CD4-positive, alpha-beta T cell (primary cell): ENCODE results near the gene PNMT. TPM values are rescaled to one million over a fixed set of nuclear protein-coding genes. Genes with fewer than 3 reads are reported as not detected.

Experiments
- ATAC-seq: fragments of 200-7000 bp; cut with Tn5 transposase; one replicate; pipeline ENCODE4 v1.10.0; 2022; ENCODE audit warnings: mild to moderate bottlenecking; ENCODE audit not compliant: poor library complexity
- CTCF ChIA-PET: fragments of 350-600 bp; sonication (Branson Sonifier 250); formaldehyde crosslinking; loops from one replicate; lab custom pipeline; 2021; ENCODE audit warnings: antibody characterized with exemption, inconsistent platforms; lab: Charles Lee
- POLR2A ChIA-PET: fragments of 350-600 bp; sonication (Branson Sonifier 250); formaldehyde crosslinking; loops from one replicate; lab custom pipeline; 2021; ENCODE audit warnings: antibody characterized with exemption, inconsistent platforms; lab: Charles Lee
- DNase-seq, 14 experiments: peaks; one replicate each; pipeline ENCODE4 v3.0.0-alpha.2; 2013 to 2020; ENCODE audit warnings: mixed read lengths in 2 of 14
- H3K27ac ChIP-seq, 2 donors: one replicate each; pipeline versions ENCODE4 v1.5.1 to v1.7.0; 2013; ENCODE audit warnings: low read length in 2 of 2, low read depth in 1 of 2, mild to moderate bottlenecking in 1 of 2
- H3K27me3 ChIP-seq, 2 experiments: 1 replicate in 1 of 2; 2 replicates in 1 of 2; pipeline versions ENCODE4 v1.6.1 to v1.7.0; 2013; ENCODE audit warnings: low read length in 2 of 2, control low read depth in 1 of 2, mild to moderate bottlenecking in 1 of 2, moderate library complexity in 1 of 2; ENCODE audit not compliant: insufficient read depth in 2 of 2, control insufficient read depth in 1 of 2
- H3K36me3 ChIP-seq: one replicate; pipeline ENCODE4 v1.6.1; 2013; ENCODE audit warnings: low read length, control low read depth; ENCODE audit not compliant: insufficient read depth
- H3K4me1 ChIP-seq: one replicate; pipeline ENCODE4 v1.6.1; 2013; ENCODE audit warnings: low read length, control low read depth; ENCODE audit not compliant: insufficient read depth
- H3K4me3 ChIP-seq: one replicate; pipeline ENCODE4 v1.5.1; 2013; ENCODE audit warnings: mild to moderate bottlenecking, low read length, moderate library complexity
- H3K9me3 ChIP-seq, 2 experiments: 1 replicate in 1 of 2; 2 replicates in 1 of 2; pipeline versions ENCODE4 v1.6.1 to v1.7.0; 2013; ENCODE audit warnings: low read length in 2 of 2, mild to moderate bottlenecking in 2 of 2, control low read depth in 1 of 2, moderate library complexity in 1 of 2; ENCODE audit not compliant: control insufficient read depth in 1 of 2, insufficient read depth in 1 of 2
- H3K27ac Mint-ChIP-seq: one replicate; pipeline ENCODE4 v1.8.0; 2020; ENCODE audit warnings: mixed read lengths
- H3K27me3 Mint-ChIP-seq: one replicate; pipeline ENCODE4 v1.8.0; 2021; ENCODE audit warnings: mixed read lengths
- H3K36me3 Mint-ChIP-seq: one replicate; pipeline ENCODE4 v1.8.0; 2021; ENCODE audit warnings: low read depth, mixed read lengths
- H3K4me1 Mint-ChIP-seq: one replicate; pipeline ENCODE4 v1.8.0; 2021; ENCODE audit warnings: low read depth, mixed read lengths
- H3K4me3 Mint-ChIP-seq: one replicate; pipeline ENCODE4 v1.8.0; 2020; ENCODE audit warnings: mild to moderate bottlenecking, mixed read lengths
- H3K9me3 Mint-ChIP-seq: one replicate; pipeline ENCODE4 v1.8.0; 2020; ENCODE audit warnings: mixed read lengths
- intact Hi-C, 2 experiments: fragments of 100-400 bp; cut with DNase I in 1 of 2; cut with micrococcal nuclease in 1 of 2; formaldehyde crosslinking; loops; one replicate each; pipeline versions ENCODE4 v1.15.1 to v1.9.0; 2023 to 2025; cut with DNase I, micrococcal nuclease
- total RNA-seq, 174 experiments: library from RNA in 2 of 174; stranded (reverse) in 2 of 174; gene quantifications; one replicate each; pipeline ENCODE4 v1.2.3 and lab custom pipeline; 2021 to 2026
- TF ChIP-seq, protein P1 (sequence below): fragments of 200-600 bp; IDR thresholded peaks from one replicate; pipeline ENCODE4 v1.8.0; 2022; ENCODE audit warnings: antibody characterized with exemption, mild to moderate bottlenecking

Gene PNMT
- total RNA-seq, 2 experiments from 2014 or later = 0.47 TPM; not detected in 1

DNA sequence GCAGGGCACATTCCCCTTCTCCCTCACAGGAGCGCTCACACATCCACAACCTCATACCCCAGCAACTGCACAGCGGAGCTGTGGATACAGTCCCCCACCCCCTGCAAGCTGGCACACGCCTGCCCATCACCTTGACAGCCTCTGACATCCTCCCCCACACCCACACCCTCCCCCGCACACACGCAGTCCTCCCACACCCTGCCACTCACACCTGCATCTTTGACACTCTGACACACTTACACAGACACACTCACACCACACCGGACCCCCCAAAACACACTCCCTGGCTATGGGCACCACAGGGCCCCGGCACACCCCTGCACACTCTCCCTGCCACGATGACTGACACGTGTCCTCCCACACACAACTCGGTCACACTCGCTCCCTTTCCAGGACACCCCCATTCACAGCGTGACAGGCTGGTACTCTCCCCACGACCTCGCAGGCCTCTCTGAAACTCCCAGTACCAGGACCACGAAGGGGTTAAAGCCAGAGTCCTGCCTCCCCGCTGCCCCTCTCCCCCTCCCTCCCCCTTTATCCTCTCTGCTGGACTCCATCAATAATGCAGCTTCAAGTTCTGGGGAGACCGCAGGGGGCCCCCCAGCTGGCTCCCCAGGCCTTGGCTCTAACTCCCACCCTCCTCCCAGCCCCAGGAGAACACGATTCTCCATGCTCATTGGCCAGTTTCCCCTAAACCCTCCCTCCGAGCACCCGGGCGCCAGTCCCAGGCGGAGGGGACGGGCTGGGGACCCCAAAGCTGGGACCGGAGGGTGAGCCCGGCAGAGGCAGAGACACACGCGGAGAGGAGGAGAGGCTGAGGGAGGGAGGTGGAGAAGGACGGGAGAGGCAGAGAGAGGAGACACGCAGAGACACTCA lies 41.8 kb upstream of the PNMT start, which contains the start of gene PPP1R1B:
TSS of gene PPP1R1B (plus strand) at position 782 of the 876 bp plus-strand sequence. CDS start 441 bp downstream, outside the sequence.
- ChIA-PET POLR2A (no interaction called here), CTCF (no interaction called here)
- intact Hi-C loops = loop anchor here in 1 of 2 experiments (10.0 kb wide), 1 partner anchor 238 kb away; the partner anchor contains the start of genes IKZF3 and ZPBP2
- peak within 1 kb of the TSS; percentile 19 for H3K4me3 ChIP-seq
- no peak for DNase-seq
- H3K27ac ChIP-seq = no peak within 1 kb of the TSS
- peaks cover 51% of the 10 kb centered on the region for H3K27me3 Mint-ChIP-seq
- no peaks in the 10 kb centered on the region for H3K36me3 Mint-ChIP-seq
- H3K9me3 Mint-ChIP-seq = no peaks in the 10 kb centered on the region
- peaks cover 0 to 7% of the 10 kb centered on the region in 2 experiments for H3K9me3 ChIP-seq
- no peak for ATAC-seq
- peaks cover 41% of the 10 kb centered on the region for H3K4me1 ChIP-seq
- no peaks in the 10 kb centered on the region for H3K36me3 ChIP-seq
- no peak within 1 kb of the TSS for H3K27ac Mint-ChIP-seq
- H3K4me1 Mint-ChIP-seq = peaks cover 31% of the 10 kb centered on the region
- no peak within 1 kb of the TSS for H3K4me3 Mint-ChIP-seq
- H3K27me3 ChIP-seq = peaks cover 30 to 37% of the 10 kb centered on the region in 2 experiments
- TF ChIP-seq, protein P1, sequence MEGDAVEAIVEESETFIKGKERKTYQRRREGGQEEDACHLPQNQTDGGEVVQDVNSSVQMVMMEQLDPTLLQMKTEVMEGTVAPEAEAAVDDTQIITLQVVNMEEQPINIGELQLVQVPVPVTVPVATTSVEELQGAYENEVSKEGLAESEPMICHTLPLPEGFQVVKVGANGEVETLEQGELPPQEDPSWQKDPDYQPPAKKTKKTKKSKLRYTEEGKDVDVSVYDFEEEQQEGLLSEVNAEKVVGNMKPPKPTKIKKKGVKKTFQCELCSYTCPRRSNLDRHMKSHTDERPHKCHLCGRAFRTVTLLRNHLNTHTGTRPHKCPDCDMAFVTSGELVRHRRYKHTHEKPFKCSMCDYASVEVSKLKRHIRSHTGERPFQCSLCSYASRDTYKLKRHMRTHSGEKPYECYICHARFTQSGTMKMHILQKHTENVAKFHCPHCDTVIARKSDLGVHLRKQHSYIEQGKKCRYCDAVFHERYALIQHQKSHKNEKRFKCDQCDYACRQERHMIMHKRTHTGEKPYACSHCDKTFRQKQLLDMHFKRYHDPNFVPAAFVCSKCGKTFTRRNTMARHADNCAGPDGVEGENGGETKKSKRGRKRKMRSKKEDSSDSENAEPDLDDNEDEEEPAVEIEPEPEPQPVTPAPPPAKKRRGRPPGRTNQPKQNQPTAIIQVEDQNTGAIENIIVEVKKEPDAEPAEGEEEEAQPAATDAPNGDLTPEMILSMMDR = no peak

DNA sequence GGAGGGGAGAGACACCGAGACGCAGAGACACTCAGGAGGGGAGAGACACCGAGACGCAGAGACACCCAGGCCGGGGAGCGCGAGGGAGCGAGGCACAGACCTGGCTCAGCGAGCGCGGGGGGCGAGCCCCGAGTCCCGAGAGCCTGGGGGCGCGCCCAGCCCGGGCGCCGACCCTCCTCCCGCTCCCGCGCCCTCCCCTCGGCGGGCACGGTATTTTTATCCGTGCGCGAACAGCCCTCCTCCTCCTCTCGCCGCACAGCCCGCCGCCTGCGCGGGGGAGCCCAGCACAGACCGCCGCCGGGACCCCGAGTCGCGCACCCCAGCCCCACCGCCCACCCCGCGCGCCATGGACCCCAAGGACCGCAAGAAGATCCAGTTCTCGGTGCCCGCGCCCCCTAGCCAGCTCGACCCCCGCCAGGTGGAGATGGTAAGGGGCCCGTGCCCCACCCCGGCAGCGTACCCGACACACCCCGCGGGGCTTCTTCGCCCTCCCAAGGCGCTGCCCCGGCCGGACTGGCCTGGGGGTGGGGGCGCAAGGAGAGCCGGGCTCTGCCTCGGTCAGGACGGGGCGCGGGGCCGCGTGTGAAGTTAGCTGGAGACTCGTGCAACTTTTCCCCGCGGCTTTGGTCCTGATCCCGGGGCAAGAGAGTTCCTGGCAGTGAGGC lies 41.1 kb upstream of the PNMT start:
- H3K36me3 ChIP-seq = no peaks in the 10 kb centered on the region
- H3K27ac ChIP-seq = no peak overlapping the region
- no peak for DNase-seq
- peaks cover 0 to 7% of the 10 kb centered on the region in 2 experiments for H3K9me3 ChIP-seq
- CTCF ChIA-PET = no interaction called here
- TF ChIP-seq, protein P1 = no peak
- Mint-ChIP-seq H3K9me3 (no peaks in the 10 kb centered on the region), H3K36me3 (no peaks in the 10 kb centered on the region), H3K27ac (no peak overlapping the region), H3K27me3 (peaks cover 53% of the 10 kb centered on the region), H3K4me1 (peaks cover 32% of the 10 kb centered on the region), H3K4me3 (no peak overlapping the region)
- intact Hi-C loops = loop anchor here in 1 of 2 experiments (10.0 kb wide), 1 partner anchor 238 kb away; the partner anchor contains the start of genes IKZF3 and ZPBP2
- H3K27me3 ChIP-seq = peaks cover 30 to 40% of the 10 kb centered on the region in 2 experiments
- no peak for ATAC-seq
- H3K4me1 ChIP-seq = peaks cover 37% of the 10 kb centered on the region
- peak overlapping the region; percentile 19 for H3K4me3 ChIP-seq
- POLR2A ChIA-PET = interaction anchor here (1.1 kb wide), 1 partner anchor 10 kb away, joined by 5 read pairs; the partner anchor contains the start of gene STARD3
